H1 (cell line): Measurements from ENCODE around the gene TMEM250. TPM values are rescaled to one million over a fixed set of nuclear protein-coding genes. Genes with fewer than 3 reads are reported as not detected.

ENCODE experiments used
- polyA plus RNA-seq, 7 experiments: library from polyadenylated mRNA; depleted of rRNA in 3 of 7; stranded (reverse) in 5 of 7; unstranded in 2 of 7; fragments of >200 nt in 5 of 7; fragments of 200-250 nt in 2 of 7; gene quantifications; 1 replicate in 5 of 7; 2 replicates in 1 of 7; 4 replicates in 1 of 7; pipeline versions ENCODE4 v1.2.1 to v1.2.3, GENCODE V29; 2011 to 2013; ENCODE audit warnings: missing spikeins in 2 of 7, mixed read lengths in 2 of 7
- total RNA-seq: library from RNA; stranded (reverse); fragmentation: NEBNext Ultra II Directional; extraction: Animal tissue kit (Norgen Biotek cat#: 25700); gene quantifications from 2 replicates; pipeline ENCODE4 v1.2.1, GENCODE V29; 2021
- TF ChIP-seq, protein P1 (sequence below): IDR thresholded peaks from 2 replicates; pipeline ENCODE4 v1.6.1; 2012; ENCODE audit warnings: inconsistent platforms

TMEM250 gene
- total and polyA plus RNA-seq, 2 of the 8 experiments (the other 6 are each of a cell fraction or from before 2014, with no cell fraction given): 22.3 to 34.9 TPM

DNA sequence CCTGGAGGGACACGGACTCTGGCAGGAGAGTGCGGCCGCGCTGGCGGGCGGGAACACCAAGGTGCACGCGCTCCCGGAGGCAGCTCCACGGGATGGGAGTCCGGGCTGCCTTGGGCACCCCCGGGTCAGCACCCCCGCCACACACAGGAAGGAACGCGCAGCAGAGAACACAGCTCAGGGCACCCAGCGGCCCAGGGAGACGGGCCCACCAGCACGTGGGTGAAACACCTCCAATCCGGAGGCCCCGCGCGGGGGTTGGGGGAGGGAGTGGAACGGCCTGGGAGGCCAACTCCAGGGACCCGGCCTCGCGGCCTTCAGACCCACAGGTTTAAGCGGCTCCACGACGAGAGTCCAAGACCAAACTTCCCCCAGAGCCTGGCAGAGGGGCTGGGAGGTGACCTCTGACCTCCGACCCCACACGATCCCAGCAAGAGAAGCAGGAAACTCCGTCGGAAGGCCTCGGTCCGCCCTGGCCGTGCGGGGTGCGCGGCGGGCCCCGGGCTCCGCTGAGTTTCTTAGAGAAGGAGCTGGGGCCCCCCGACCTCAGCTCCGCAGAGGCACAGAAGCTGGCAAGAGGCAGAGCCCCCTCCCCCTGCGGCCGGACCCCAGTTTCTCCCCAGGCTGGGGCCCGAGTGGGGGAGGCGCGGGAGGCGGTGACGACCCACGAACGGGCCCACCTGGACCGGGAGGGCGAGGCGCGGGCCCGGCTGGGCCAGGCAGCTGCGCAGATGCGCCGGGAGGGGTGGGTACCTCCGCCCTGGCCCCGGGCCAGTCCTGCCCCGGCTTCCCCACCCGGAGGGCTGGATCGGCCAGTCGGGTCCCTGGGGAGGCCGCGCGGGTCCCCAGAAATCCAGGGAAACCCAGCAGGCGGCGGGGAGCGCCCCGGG lies 24.4 kb downstream of the TMEM250 start (continued):
- TF ChIP-seq, protein P1, sequence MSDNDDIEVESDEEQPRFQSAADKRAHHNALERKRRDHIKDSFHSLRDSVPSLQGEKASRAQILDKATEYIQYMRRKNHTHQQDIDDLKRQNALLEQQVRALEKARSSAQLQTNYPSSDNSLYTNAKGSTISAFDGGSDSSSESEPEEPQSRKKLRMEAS: peak; percentile 57; the same call in 1 of the 2 replicates
